NCI-H1417 treated with DMSO at 0.1 percent for 48 hours (cell line): ENCODE results near the gene RREB1.

Source experiments
- DNase-seq: peaks from one replicate; lab custom pipeline; 2025; lab: John Stamatoyannopoulos, UW

RREB1 gene, protein sequence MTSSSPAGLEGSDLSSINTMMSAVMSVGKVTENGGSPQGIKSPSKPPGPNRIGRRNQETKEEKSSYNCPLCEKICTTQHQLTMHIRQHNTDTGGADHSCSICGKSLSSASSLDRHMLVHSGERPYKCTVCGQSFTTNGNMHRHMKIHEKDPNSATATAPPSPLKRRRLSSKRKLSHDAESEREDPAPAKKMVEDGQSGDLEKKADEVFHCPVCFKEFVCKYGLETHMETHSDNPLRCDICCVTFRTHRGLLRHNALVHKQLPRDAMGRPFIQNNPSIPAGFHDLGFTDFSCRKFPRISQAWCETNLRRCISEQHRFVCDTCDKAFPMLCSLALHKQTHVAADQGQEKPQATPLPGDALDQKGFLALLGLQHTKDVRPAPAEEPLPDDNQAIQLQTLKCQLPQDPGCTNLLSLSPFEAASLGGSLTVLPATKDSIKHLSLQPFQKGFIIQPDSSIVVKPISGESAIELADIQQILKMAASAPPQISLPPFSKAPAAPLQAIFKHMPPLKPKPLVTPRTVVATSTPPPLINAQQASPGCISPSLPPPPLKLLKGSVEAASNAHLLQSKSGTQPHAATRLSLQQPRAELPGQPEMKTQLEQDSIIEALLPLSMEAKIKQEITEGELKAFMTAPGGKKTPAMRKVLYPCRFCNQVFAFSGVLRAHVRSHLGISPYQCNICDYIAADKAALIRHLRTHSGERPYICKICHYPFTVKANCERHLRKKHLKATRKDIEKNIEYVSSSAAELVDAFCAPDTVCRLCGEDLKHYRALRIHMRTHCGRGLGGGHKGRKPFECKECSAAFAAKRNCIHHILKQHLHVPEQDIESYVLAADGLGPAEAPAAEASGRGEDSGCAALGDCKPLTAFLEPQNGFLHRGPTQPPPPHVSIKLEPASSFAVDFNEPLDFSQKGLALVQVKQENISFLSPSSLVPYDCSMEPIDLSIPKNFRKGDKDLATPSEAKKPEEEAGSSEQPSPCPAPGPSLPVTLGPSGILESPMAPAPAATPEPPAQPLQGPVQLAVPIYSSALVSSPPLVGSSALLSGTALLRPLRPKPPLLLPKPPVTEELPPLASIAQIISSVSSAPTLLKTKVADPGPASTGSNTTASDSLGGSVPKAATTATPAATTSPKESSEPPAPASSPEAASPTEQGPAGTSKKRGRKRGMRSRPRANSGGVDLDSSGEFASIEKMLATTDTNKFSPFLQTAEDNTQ (N-terminal part only)

GRCh38 chr6:7107578-7108195, at the start of gene RREB1:
Gene RREB1, plus strand, starts transcription at chr6:7107961. Its CDS starts 73,951 bp downstream, at chr6:7181912.
- no peak for DNase-seq

DNA sequence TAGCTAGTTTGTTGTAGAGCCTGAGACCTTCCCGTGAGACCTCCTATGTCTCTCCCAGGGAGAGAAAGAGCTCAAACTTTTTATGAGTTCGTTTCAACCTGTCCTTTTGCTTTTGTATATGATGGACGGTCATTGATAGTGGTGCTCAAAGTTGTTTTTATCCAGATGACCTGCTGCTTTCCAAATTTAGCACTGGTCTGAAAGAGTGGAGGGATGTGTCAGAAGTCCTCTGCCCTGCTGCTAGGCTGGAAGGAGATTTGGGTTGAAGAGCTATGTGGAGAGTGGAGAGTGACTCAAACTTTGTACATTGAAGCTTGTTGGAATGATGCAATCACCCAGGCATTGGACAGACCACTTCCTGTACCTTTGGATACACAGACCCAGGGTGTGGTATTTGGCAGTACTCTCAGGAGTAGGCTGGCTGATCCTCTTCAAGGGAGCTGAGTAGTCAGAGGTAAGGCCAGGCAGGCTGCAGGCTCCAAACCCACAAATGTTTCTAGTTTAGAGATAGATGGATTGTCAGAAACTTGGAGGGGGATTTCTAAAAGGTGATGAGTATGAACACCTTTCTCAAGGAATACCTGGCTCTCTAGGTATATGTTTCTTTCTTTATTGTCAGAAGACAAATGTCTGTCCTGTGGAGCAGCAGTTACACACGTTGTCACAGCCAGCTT, 49.4 kb upstream of the RREB1 start:
- DNase-seq = no peak

DNA sequence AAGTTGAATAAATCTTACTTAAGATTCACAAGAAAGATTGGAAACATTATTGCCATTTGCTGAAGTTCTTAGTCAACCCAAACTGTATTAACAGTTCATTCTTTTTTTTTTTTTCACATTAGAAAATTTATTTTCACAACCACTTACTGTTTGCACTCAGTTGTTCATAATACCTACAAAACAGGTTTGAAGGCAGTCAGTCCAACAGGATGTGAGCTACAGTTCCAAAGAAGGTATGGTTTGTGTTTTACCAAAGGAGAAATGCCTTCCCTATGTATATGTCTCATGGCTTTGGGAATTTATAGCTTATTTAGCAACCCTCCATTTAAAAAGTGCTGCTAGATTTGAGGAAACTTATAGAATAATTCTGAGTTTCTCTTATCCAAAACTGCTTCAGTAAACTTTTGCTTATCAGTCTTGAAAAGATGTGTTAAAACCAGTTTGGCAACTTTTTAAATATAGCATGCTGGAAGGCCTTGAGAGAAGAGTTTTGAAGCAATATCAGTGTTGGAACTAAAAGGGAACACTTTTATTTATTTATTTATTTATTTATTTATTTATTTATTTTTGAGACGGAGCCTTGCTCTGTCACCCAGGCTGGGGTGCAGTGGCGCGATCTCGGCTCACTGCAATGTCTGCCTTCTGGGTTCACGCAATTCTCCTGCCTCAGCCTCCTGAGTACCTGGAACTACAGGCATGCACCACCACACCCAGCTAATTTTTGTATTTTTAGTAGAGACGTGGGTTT, 46.8 kb upstream of the RREB1 start:
- no peak for DNase-seq

GRCh38 chr6:7062451-7063162, 45.2 kb upstream of the RREB1 start:
- DNase-seq = no peak

DNA sequence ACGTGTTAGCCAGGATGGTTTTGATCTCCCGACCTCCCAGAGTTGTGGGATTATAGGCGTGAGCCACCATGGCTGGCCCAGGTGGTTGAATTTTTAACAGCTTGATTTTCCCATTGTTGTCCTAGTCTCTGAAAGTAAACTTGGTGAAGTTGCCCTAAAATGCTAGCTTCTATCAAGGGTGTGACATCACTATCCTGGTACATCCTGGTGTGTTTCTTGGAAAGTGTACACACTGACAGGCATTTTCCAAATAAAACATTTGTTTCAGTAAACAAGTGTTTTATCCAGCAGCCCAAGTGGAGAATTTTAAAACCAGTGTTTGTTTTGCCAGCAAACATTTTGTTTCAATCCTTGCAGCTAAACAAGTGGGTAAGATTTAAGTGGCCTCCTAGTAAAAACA, 40.5 kb upstream of the RREB1 start:
- DNase-seq = no peak

DNA sequence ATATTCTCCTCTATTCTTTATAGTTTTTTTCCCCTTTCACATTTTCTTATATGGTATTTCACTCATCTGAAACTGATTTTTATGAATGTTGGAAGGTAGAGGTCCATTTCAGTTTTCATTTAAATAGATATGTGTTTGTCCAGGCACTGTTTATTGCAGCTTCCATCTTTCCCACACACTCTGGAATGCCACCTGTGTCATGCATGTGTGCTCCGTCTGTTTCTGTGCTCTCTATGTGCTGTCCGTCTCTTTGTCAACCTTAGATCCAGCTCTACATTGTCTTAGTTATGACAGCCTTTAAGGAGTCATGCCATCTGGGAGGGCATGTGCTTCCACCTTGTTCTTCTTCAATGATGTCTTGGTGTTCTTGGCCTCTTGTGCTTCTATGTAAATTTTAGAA, 36.4 kb upstream of the RREB1 start:
- DNase-seq = no peak

- no peak for DNase-seq
These were observed 34.5 kb upstream of the RREB1 start for GRCh38 chr6:7073082-7073820.

DNA sequence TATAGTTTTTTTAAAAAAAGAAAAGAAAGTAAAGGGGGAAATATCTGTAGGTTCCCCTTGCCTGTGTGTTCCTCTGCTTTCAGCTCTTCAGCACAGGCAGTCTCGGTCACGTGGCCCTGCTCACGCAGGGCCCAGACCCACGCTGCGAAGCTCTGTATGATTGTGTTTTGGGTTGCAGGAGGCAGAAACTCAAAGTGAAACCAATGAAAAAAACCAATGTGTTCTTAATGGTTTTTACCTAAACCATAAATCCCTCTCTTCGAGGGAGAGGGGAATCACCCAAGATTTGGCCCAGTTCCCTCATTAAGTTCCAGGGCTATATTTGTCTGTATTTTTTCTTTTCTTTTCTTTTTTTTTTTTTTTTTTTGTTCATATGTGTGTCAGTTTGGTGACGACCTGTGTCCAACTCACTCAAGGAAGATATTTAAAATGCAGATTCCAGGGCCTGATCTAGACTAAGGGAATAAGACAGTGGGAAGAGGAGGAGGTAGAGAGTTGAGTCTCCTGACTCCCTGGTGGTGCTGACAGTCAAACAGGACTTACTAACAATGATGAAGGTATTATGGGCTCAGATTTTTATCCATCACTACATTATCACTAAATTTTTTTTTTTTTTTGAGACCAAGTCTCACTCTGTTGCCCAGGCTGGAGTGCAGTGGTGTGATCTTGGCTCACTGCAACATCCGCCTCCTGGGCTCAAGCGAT, 33.8 kb upstream of the RREB1 start:
- no peak for DNase-seq

DNA sequence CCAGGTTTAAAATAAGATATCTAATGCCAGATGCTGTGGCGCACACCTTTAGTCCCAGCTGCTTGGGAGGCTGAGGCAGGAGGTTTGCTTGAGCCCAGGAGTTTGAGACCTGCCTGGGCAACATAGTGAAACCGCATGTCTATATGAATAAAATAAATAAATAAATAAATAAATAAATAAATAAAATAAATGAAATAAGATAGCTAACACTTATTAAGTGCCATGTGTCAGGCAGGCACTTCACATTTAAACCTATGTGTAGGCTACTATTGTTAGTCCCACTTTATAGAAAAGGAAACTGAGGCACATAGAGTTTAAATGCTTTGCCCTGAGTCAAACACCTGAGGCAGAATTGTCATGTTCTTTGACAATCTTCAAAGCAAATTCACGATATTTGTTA, 32.9 kb upstream of the RREB1 start:
- DNase-seq = no peak

GRCh38 chr6:7075341-7076000, 32.3 kb upstream of the RREB1 start:
- no peak for DNase-seq

GRCh38 chr6:7077856-7078255, 29.9 kb upstream of the RREB1 start:
- DNase-seq = no peak

- no peak for DNase-seq
These were observed 28.9 kb upstream of the RREB1 start for GRCh38 chr6:7078856-7079255.

DNA sequence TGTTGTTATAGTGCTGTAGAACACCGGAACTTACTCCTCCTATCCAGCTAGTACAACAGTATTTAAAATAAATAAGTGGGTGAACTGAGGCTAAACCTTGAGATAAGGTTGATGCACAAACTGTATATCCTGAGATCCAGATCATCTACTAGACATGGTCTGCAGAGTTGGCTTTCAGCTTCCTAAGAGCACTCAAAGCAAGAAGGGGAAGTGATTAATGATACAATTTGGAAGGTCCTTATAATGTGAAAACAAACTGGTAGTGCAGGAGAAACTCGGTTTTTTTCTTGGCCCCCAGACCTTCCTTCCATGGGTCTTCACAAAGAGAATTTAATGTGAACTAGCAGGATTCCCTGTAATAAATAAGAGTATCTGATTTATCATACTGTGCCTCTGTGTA, 27.4 kb upstream of the RREB1 start:
- no peak for DNase-seq

DNA sequence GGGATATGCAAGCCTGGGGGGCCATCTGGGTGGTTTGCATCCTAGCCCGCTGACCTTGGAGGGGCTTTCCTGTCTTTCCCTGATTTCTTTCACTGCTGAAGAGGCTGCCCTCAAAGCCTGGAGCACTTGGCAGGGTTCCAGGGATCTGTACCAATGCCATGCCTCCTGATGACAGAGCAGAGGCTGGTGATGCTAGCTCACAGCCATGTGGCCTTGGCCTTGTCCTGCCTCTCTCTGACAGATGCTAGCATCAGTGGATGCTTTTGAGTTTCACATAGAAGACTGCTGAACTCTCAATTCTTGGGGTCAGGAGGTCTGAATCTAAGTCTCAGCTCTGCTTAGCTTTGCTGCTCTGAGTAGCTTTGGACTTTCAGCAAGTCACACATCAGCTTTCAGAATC, 21.9 kb upstream of the RREB1 start:
- no peak for DNase-seq

- no peak for DNase-seq
These were observed 21.3 kb upstream of the RREB1 start for GRCh38 chr6:7086488-7086887.

- no peak for DNase-seq
These were observed 20.7 kb upstream of the RREB1 start for GRCh38 chr6:7087066-7087465.

DNA sequence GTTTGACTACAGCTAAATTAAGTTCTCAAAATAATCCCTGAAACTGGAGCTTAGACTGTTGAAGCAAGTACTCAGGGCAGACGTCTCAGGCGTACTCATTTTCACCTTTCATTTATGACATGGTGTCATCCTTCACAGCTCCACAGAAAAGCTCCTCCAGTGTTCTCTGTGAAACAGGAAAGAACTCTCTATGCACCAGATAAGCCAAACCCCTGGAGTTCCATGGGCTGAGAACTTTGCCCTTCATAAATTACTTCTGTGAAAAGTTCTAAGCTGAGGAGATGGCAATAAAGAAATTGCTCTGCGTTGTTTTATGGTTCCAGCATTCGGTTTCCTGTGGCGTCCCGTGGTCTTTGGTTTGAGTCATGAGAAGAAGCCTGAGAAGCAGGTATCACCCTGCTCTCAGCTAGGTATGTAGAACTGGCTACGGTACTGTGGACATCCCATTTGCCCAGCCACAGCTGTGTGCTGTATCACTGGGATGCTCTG, 20.2 kb upstream of the RREB1 start:
- no peak for DNase-seq
